OCI-LY7 (cell line): ENCODE results near the gene CELF4. TPM values are rescaled to one million over a fixed set of nuclear protein-coding genes. Genes with fewer than 3 reads are reported as not detected.
"Not testable (repeated sequence)": the region's sequence is repeated elsewhere in the genome, so short reads cannot be mapped to it uniquely, and the experiment has no call there.

Source experiments
- BruUV-seq: library from RNA; stranded (reverse); fragments of 400-500 nt; replicated peaks from 2 replicates; lab custom pipeline; 2021; lab: Mats Ljungman, UMichigan
- CTCF ChIA-PET: fragments of 300-600 bp; sonication (Branson Sonifier 250); formaldehyde crosslinking; loops from one replicate; lab custom pipeline; 2022; ENCODE audit warnings: antibody characterized with exemption; ENCODE audit not compliant: unreplicated experiment; lab: Charles Lee
- POLR2A ChIA-PET: fragments of 300-600 bp; sonication (Branson Sonifier 250); formaldehyde crosslinking; loops from one replicate; lab custom pipeline; 2022; ENCODE audit warnings: antibody characterized with exemption; lab: Charles Lee
- DNase-seq: peaks from one replicate; pipeline ENCODE4 v3.0.0-alpha.2; 2015; ENCODE audit warnings: low spot score
- H2AFZ ChIP-seq: fragments of 200-600 bp; sonication (generic), shearing (Covaris generic); 2 replicates; pipeline ENCODE4 v1.6.1; 2014; ENCODE audit warnings: mild to moderate bottlenecking, antibody characterized with exemption, low read length, moderate library complexity
- H3K27ac ChIP-seq: fragments of 200-600 bp; sonication (generic); 2 replicates; pipeline ENCODE4 v1.5.1; 2014; ENCODE audit warnings: mixed run types, low read depth, mild to moderate bottlenecking, moderate library complexity, low read length, inconsistent platforms; ENCODE audit not compliant: poor library complexity, severe bottlenecking
- H3K36me3 ChIP-seq: fragments of 200-600 bp; sonication (generic); 2 replicates; pipeline ENCODE4 v1.6.1; 2014; ENCODE audit warnings: mild to moderate bottlenecking, antibody characterized with exemption, low read length, moderate library complexity, mixed read lengths; ENCODE audit not compliant: insufficient read depth
- H3K4me1 ChIP-seq: fragments of 200-600 bp; sonication (generic); 2 replicates; pipeline ENCODE4 v1.5.1; 2014; ENCODE audit warnings: mild to moderate bottlenecking, low read length; ENCODE audit not compliant: insufficient read depth, poor library complexity, severe bottlenecking
- H3K4me2 ChIP-seq: fragments of 200-600 bp; sonication (generic); 2 replicates; pipeline ENCODE4 v1.6.1; 2014; ENCODE audit warnings: mild to moderate bottlenecking, low read length
- H3K4me3 ChIP-seq: fragments of 200-600 bp; sonication (generic); 2 replicates; pipeline ENCODE4 v1.5.1; 2014; ENCODE audit warnings: mild to moderate bottlenecking, low read depth, low read length; ENCODE audit not compliant: poor library complexity, severe bottlenecking
- H3K79me2 ChIP-seq: fragments of 200-600 bp; sonication (generic); 2 replicates; pipeline ENCODE4 v1.6.1; 2016; ENCODE audit warnings: low read depth, mild to moderate bottlenecking, low read length, moderate library complexity, mixed read lengths; ENCODE audit not compliant: insufficient read depth
- H3K9me2 ChIP-seq: fragments of 200-600 bp; sonication (generic); 2 replicates; pipeline ENCODE4 v1.6.1; 2016; ENCODE audit warnings: mild to moderate bottlenecking, low read length, mixed read lengths; ENCODE audit not compliant: insufficient read depth
- H3K9me3 ChIP-seq: fragments of 200-600 bp; sonication (generic); 2 replicates; pipeline ENCODE4 v1.6.1; 2014; ENCODE audit warnings: mild to moderate bottlenecking, mixed run types, low read length, mixed read lengths
- H4K20me1 ChIP-seq: fragments of 200-600 bp; sonication (generic); 2 replicates; pipeline ENCODE4 v1.6.1; 2014; ENCODE audit warnings: mild to moderate bottlenecking, antibody characterized with exemption, low read length, moderate library complexity, mixed read lengths; ENCODE audit not compliant: insufficient read depth
- EZH2phosphoT487 ChIP-seq: fragments of 200-600 bp; sonication (generic); IDR thresholded peaks from 2 replicates; pipeline ENCODE4 v1.6.1; 2018; ENCODE audit warnings: low read depth, borderline replicate concordance, mild to moderate bottlenecking, mixed run types, antibody characterized with exemption, low read length, moderate library complexity, mixed read lengths
- intact Hi-C: fragments of 100-400 bp; cut with micrococcal nuclease; formaldehyde crosslinking; loops from one replicate; pipeline ENCODE4 v1.10.0; 2022; ENCODE audit not compliant: unreplicated experiment
- total RNA-seq, 2 experiments: library from RNA; depleted of rRNA in 1 of 2; stranded (reverse); fragments of >200 nt in 1 of 2; shearing (Covaris generic) in 1 of 2; gene quantifications; 2 replicates each; pipeline ENCODE4 v1.2.3, GENCODE V29; 2014 to 2022
- TF ChIP-seq, protein P1 (sequence below): fragments of 200-600 bp; sonication (generic); conservative IDR thresholded peaks from 2 replicates; pipeline ENCODE4 v1.5.1; 2014; ENCODE audit warnings: mild to moderate bottlenecking, antibody characterized with exemption, low read length, moderate library complexity, mixed read lengths

Gene CELF4
- total RNA-seq, 2 experiments from 2014 or later: not detected

- Histone ChIP-seq H3K4me2 (no peak overlapping the region), H3K79me2 (no peaks in the 10 kb centered on the region)
- intact Hi-C loops: no loop called here
These were observed 98.5 kb downstream of the CELF4 start for GRCh38 chr18:37467002-37467662.

DNA sequence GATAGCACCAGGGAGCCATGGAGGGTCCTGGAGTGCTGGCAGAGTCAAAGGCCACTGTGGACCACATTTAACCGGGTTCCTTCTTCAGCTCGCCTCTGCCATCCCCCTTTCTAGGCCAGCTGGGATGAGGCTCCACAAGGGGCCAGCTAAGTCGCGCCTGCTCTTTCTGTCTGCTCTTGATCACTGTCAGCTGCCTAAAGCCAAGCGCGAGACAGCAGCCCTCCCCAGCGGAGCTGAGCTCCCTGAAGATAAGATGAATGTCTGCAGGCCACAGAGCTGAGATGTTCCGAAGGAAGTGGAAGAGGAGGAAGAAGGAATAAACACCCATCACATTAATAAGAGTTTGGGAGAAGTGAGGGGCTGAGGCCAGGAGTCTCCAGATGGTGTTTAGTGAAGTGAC lies 99.6 kb downstream of the CELF4 start:
- H3K4me1 ChIP-seq: no peaks in the 10 kb centered on the region
- no peak for DNase-seq
- no peak overlapping the region for H3K4me2 ChIP-seq
- H3K9me3 ChIP-seq: no peaks in the 10 kb centered on the region
- CTCF ChIA-PET: no interaction called here
- H3K36me3 ChIP-seq: no peaks in the 10 kb centered on the region
- no peaks in the 10 kb centered on the region for H3K9me2 ChIP-seq
- H3K4me3 ChIP-seq: no peak overlapping the region
- POLR2A ChIA-PET: no interaction called here
- intact Hi-C loops: no loop called here
- TF ChIP-seq, protein P1, sequence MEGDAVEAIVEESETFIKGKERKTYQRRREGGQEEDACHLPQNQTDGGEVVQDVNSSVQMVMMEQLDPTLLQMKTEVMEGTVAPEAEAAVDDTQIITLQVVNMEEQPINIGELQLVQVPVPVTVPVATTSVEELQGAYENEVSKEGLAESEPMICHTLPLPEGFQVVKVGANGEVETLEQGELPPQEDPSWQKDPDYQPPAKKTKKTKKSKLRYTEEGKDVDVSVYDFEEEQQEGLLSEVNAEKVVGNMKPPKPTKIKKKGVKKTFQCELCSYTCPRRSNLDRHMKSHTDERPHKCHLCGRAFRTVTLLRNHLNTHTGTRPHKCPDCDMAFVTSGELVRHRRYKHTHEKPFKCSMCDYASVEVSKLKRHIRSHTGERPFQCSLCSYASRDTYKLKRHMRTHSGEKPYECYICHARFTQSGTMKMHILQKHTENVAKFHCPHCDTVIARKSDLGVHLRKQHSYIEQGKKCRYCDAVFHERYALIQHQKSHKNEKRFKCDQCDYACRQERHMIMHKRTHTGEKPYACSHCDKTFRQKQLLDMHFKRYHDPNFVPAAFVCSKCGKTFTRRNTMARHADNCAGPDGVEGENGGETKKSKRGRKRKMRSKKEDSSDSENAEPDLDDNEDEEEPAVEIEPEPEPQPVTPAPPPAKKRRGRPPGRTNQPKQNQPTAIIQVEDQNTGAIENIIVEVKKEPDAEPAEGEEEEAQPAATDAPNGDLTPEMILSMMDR: no peak
- TF ChIP-seq EZH2phosphoT487: no peak
- H4K20me1 ChIP-seq: no peaks in the 10 kb centered on the region
- H3K79me2 ChIP-seq: no peaks in the 10 kb centered on the region
- H2AFZ ChIP-seq: no peak overlapping the region
- no peak overlapping the region for H3K27ac ChIP-seq
- BruUV-seq: no TSS peak

More at GRCh38 chr18:37467002-37467662, 98.5 kb downstream of the CELF4 start:
- CTCF ChIA-PET: no interaction called here
- Histone ChIP-seq H3K4me1 (no peaks in the 10 kb centered on the region), H3K9me3 (no peaks in the 10 kb centered on the region), H3K9me2 (no peaks in the 10 kb centered on the region), H3K4me3 (no peak overlapping the region), H2AFZ (no peak overlapping the region), H3K27ac (no peak overlapping the region), H3K36me3 (no peaks in the 10 kb centered on the region), H4K20me1 (no peaks in the 10 kb centered on the region)
- POLR2A ChIA-PET: interaction anchor here (2.0 kb wide), 1 partner anchor 14 kb away, joined by 4 read pairs; no protein-coding TSS in a partner anchor
- no peak for DNase-seq
- no peak for TF ChIP-seq EZH2phosphoT487
- TF ChIP-seq, protein P1: no peak
- BruUV-seq: no TSS peak

DNA sequence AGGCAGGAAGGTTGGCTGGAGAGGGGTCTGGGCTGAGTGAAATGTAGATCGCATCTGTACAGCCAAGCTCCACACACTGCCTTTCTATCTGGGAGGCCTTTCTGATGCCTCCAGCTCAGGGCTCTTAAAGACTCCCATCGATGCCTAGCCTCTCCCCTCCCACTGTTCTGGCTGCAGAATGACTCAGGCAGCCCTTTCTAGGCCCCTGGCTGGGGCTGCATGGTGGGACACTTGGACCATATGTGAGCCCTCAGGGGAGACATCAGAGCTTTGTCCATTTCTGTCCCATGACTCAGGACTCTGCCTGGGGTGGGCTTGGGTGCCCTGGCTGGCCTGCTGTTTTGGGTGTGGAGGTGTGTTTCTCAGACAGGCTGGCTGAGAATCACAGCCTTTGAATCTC lies 101.3 kb downstream of the CELF4 start:
- Histone ChIP-seq H3K79me2 (no peaks in the 10 kb centered on the region), H3K36me3 (no peaks in the 10 kb centered on the region), H2AFZ (no peak overlapping the region), H3K9me3 (no peaks in the 10 kb centered on the region), H3K4me1 (no peaks in the 10 kb centered on the region), H3K27ac (no peak overlapping the region), H3K4me2 (no peak overlapping the region), H3K4me3 (no peak overlapping the region), H3K9me2 (no peaks in the 10 kb centered on the region), H4K20me1 (no peaks in the 10 kb centered on the region)
- TF ChIP-seq, protein P1: no peak
- TF ChIP-seq EZH2phosphoT487: no peak
- intact Hi-C loops: no loop called here
- ChIA-PET CTCF (no interaction called here), POLR2A (no interaction called here)
- BruUV-seq: no TSS peak
- DNase-seq: no peak

- H4K20me1 ChIP-seq, H3K9me3 ChIP-seq, intact Hi-C loops, H3K36me3 ChIP-seq, H3K79me2 ChIP-seq, H3K4me1 ChIP-seq, H3K4me3 ChIP-seq, H3K9me2 ChIP-seq, BruUV-seq, H2AFZ ChIP-seq, H3K4me2 ChIP-seq, H3K27ac ChIP-seq, DNase-seq, CTCF ChIA-PET: not testable (repeated sequence)
- POLR2A ChIA-PET: interaction anchor here (0.7 kb wide), 1 partner anchor 36 kb away, joined by 3 read pairs; no protein-coding TSS in a partner anchor
These were observed 104.3 kb downstream of the CELF4 start for GRCh38 chr18:37461329-37461728.
